Measurements from ENCODE around the gene GGA1. TPM values are rescaled to one million over a fixed set of nuclear protein-coding genes. Genes with fewer than 3 reads are reported as not detected.

Gene GGA1
- total RNA-seq, 2 donors from 2014 or later: 59.9 to 61.2 TPM

GRCh38 chr22:37575490-37576003 lies 33.1 kb upstream of the GGA1 start:
- no peaks in the 10 kb centered on the region for H3K9me3 ChIP-seq
- ATAC-seq (ENCODE audit: insufficient number of reproducible peaks, low FRiP score, low read depth) (no peak), DNase-seq (ENCODE audit: low spot score) (no peak)
- no peak overlapping the region for H3K27ac ChIP-seq
- H3K27me3 ChIP-seq (replicated peaks; ENCODE audit: insufficient read depth): no peaks in the 10 kb centered on the region
- H3K4me3 ChIP-seq: no peak overlapping the region
- H3K4me1 ChIP-seq (ENCODE audit: control insufficient read depth in 1 of 2, low read depth in 2 of 2): peaks cover 0 to 2% of the 10 kb centered on the region in 2 donors
- TF ChIP-seq CTCF (IDR thresholded peaks at IDR 0.05): no peak
- peaks cover 2% of the 10 kb centered on the region for H3K36me3 ChIP-seq

GRCh38 chr22:37578002-37578401 lies 30.6 kb upstream of the GGA1 start:
- ATAC-seq (ENCODE audit: insufficient number of reproducible peaks, low FRiP score, low read depth): no peak
- no peak for DNase-seq (ENCODE audit: low spot score)
- Histone ChIP-seq H3K4me1 (ENCODE audit: control insufficient read depth in 1 of 2, low read depth in 2 of 2) (peaks cover 0 to 26% of the 10 kb centered on the region in 2 donors), H3K9me3 (no peaks in the 10 kb centered on the region), H3K36me3 (peaks cover 2% of the 10 kb centered on the region), H3K27ac (no peak overlapping the region), H3K27me3 (replicated peaks; ENCODE audit: insufficient read depth) (no peaks in the 10 kb centered on the region), H3K4me3 (no peak overlapping the region)
- no peak for TF ChIP-seq CTCF (IDR thresholded peaks at IDR 0.05)

GRCh38 chr22:37581504-37581903 lies 27.1 kb upstream of the GGA1 start:
- no peak for DNase-seq (ENCODE audit: low spot score)
- Histone ChIP-seq H3K27me3 (replicated peaks; ENCODE audit: insufficient read depth) (no peaks in the 10 kb centered on the region), H3K9me3 (no peaks in the 10 kb centered on the region), H3K4me1 (ENCODE audit: control insufficient read depth in 1 of 2, low read depth in 2 of 2) (peaks cover 0 to 29% of the 10 kb centered on the region in 2 donors), H3K36me3 (no peaks in the 10 kb centered on the region), H3K4me3 (no peak overlapping the region), H3K27ac (no peak overlapping the region)
- no peak for ATAC-seq (ENCODE audit: insufficient number of reproducible peaks, low FRiP score, low read depth)
- TF ChIP-seq CTCF (IDR thresholded peaks at IDR 0.05): no peak

- ATAC-seq (ENCODE audit: insufficient number of reproducible peaks, low FRiP score, low read depth) (no peak), DNase-seq (ENCODE audit: low spot score) (no peak)
- Histone ChIP-seq H3K36me3 (no peaks in the 10 kb centered on the region), H3K4me1 (ENCODE audit: control insufficient read depth in 1 of 2, low read depth in 2 of 2) (peaks cover 0 to 29% of the 10 kb centered on the region in 2 donors), H3K27me3 (replicated peaks; ENCODE audit: insufficient read depth) (no peaks in the 10 kb centered on the region), H3K27ac (no peak overlapping the region), H3K4me3 (no peak overlapping the region), H3K9me3 (no peaks in the 10 kb centered on the region)
- no peak for TF ChIP-seq CTCF (IDR thresholded peaks at IDR 0.05)
Observed at GRCh38 chr22:37582526-37582925, 26.1 kb upstream of the GGA1 start.

- H3K27me3 ChIP-seq (replicated peaks; ENCODE audit: insufficient read depth): no peaks in the 10 kb centered on the region
- ATAC-seq (ENCODE audit: insufficient number of reproducible peaks, low FRiP score, low read depth): no peak
- TF ChIP-seq CTCF (IDR thresholded peaks at IDR 0.05): no peak
- H3K27ac ChIP-seq: no peak overlapping the region
- peaks cover 0 to 5% of the 10 kb centered on the region in 2 donors for H3K4me1 ChIP-seq (ENCODE audit: control insufficient read depth in 1 of 2, low read depth in 2 of 2)
- DNase-seq (ENCODE audit: low spot score): no peak
- no peaks in the 10 kb centered on the region for H3K9me3 ChIP-seq
- no peak overlapping the region for H3K4me3 ChIP-seq
- H3K36me3 ChIP-seq: no peaks in the 10 kb centered on the region
Observed at GRCh38 chr22:37588546-37589215, 20.0 kb upstream of the GGA1 start.
